PFSK-1 (cell line): ENCODE results near the gene MEGF11.

Source experiments
- FOXP2 ChIP-seq: optimal IDR thresholded peaks from 2 replicates; pipeline ENCODE3; 2011; ENCODE audit warnings: borderline replicate concordance, control low read depth, inconsistent platforms; ENCODE audit not compliant: insufficient read depth; ENCODE audit errors: extremely low read length, extremely low read depth
- POLR2AphosphoS5 ChIP-seq: IDR thresholded peaks from 2 replicates; pipeline ENCODE4 v1.6.1; 2012; ENCODE audit warnings: low read depth, mild to moderate bottlenecking, control low read depth, low read length, moderate library complexity
- REST ChIP-seq, 2 experiments: IDR thresholded peaks; 2 replicates each; pipeline versions ENCODE4 v1.6.1 to v1.8.0; 2011 to 2012; ENCODE audit warnings: low read depth in 2 of 2, low read length in 2 of 2, control low read depth in 1 of 2, inconsistent platforms in 1 of 2, mild to moderate bottlenecking in 1 of 2, moderate library complexity in 1 of 2; ENCODE audit not compliant: insufficient read depth in 1 of 2
- SIN3A ChIP-seq: IDR thresholded peaks from 2 replicates; pipeline ENCODE4 v1.6.1; 2012; ENCODE audit warnings: mild to moderate bottlenecking, low read length, moderate library complexity, borderline replicate concordance; ENCODE audit not compliant: insufficient read depth
- TAF1 ChIP-seq: IDR thresholded peaks from 2 replicates; pipeline ENCODE4 v1.6.1; 2012; ENCODE audit warnings: low read length, control low read depth, borderline replicate concordance; ENCODE audit not compliant: insufficient read depth

The MEGF11 gene

GRCh38 chr15:65931221-65931620 lies 322.3 kb downstream of the MEGF11 start:
- TF ChIP-seq POLR2AphosphoS5 (no peak), FOXP2 (no peak), TAF1 (no peak), SIN3A (no peak), REST (IDR thresholded peaks at IDR 0.05; ENCODE audit: insufficient read depth in 1 of 2, low read depth in 2 of 2, low read length in 2 of 2) (no peak)

GRCh38 chr15:65930134-65930533 lies 323.4 kb downstream of the MEGF11 start:
- TF ChIP-seq FOXP2 (no peak), SIN3A (no peak)

GRCh38 chr15:65929573-65929972 lies 324.0 kb downstream of the MEGF11 start:
- no peak for TF ChIP-seq POLR2AphosphoS5

GRCh38 chr15:65927545-65927944 lies 326.0 kb downstream of the MEGF11 start:
- TF ChIP-seq REST (IDR thresholded peaks at IDR 0.05; ENCODE audit: insufficient read depth in 1 of 2, low read depth in 2 of 2, low read length in 2 of 2) (no peak), POLR2AphosphoS5 (no peak), SIN3A (no peak), TAF1 (no peak), FOXP2 (no peak)

GRCh38 chr15:65926899-65927298 lies 326.7 kb downstream of the MEGF11 start:
- no peak for TF ChIP-seq POLR2AphosphoS5
- no peak for TF ChIP-seq TAF1
- TF ChIP-seq SIN3A: no peak
- no peak for TF ChIP-seq FOXP2
- TF ChIP-seq REST (IDR thresholded peaks at IDR 0.05; ENCODE audit: insufficient read depth in 1 of 2, low read depth in 2 of 2, low read length in 2 of 2): no peak

- TF ChIP-seq TAF1 (no peak), REST (IDR thresholded peaks at IDR 0.05; ENCODE audit: insufficient read depth in 1 of 2, low read depth in 2 of 2, low read length in 2 of 2) (no peak), FOXP2 (no peak), SIN3A (no peak), POLR2AphosphoS5 (no peak)
Observed at GRCh38 chr15:65926459-65926858, 327.1 kb downstream of the MEGF11 start.
